PFSK-1 (cell line): Measurements from ENCODE around the gene DAPP1.

Experiments used
- FOXP2 ChIP-seq: optimal IDR thresholded peaks from 2 replicates; pipeline ENCODE3; 2011; ENCODE audit warnings: borderline replicate concordance, control low read depth, inconsistent platforms; ENCODE audit not compliant: insufficient read depth; ENCODE audit errors: extremely low read length, extremely low read depth
- POLR2AphosphoS5 ChIP-seq: IDR thresholded peaks from 2 replicates; pipeline ENCODE4 v1.6.1; 2012; ENCODE audit warnings: low read depth, mild to moderate bottlenecking, control low read depth, low read length, moderate library complexity
- SIN3A ChIP-seq: IDR thresholded peaks from 2 replicates; pipeline ENCODE4 v1.6.1; 2012; ENCODE audit warnings: mild to moderate bottlenecking, low read length, moderate library complexity, borderline replicate concordance; ENCODE audit not compliant: insufficient read depth
- TAF1 ChIP-seq: IDR thresholded peaks from 2 replicates; pipeline ENCODE4 v1.6.1; 2012; ENCODE audit warnings: low read length, control low read depth, borderline replicate concordance; ENCODE audit not compliant: insufficient read depth
- TF ChIP-seq, protein P1 (sequence below), 2 experiments: IDR thresholded peaks; 2 replicates each; pipeline versions ENCODE4 v1.6.1 to v1.8.0; 2011 to 2012; ENCODE audit warnings: low read depth in 2 of 2, low read length in 2 of 2, control low read depth in 1 of 2, inconsistent platforms in 1 of 2, mild to moderate bottlenecking in 1 of 2, moderate library complexity in 1 of 2; ENCODE audit not compliant: insufficient read depth in 1 of 2

DNA sequence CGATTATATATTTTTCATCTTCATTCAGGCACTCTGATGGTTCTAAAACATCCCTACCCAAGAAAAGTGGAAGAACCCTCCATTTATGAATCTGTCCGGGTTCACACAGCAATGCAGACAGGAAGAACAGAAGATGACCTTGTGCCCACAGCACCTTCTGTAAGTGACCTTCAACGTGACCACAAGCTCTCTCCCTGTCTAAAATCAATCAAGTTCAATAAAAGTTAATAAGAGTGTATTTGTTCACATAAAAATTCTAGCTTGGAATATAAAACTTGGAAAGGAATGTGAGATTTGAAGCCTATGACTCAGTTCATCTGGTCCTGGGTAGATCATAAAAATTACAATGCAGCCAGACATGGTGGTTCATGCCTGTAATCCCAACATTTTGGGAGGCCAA is 36.6 kb downstream of the DAPP1 start:
- TF ChIP-seq, protein P1, sequence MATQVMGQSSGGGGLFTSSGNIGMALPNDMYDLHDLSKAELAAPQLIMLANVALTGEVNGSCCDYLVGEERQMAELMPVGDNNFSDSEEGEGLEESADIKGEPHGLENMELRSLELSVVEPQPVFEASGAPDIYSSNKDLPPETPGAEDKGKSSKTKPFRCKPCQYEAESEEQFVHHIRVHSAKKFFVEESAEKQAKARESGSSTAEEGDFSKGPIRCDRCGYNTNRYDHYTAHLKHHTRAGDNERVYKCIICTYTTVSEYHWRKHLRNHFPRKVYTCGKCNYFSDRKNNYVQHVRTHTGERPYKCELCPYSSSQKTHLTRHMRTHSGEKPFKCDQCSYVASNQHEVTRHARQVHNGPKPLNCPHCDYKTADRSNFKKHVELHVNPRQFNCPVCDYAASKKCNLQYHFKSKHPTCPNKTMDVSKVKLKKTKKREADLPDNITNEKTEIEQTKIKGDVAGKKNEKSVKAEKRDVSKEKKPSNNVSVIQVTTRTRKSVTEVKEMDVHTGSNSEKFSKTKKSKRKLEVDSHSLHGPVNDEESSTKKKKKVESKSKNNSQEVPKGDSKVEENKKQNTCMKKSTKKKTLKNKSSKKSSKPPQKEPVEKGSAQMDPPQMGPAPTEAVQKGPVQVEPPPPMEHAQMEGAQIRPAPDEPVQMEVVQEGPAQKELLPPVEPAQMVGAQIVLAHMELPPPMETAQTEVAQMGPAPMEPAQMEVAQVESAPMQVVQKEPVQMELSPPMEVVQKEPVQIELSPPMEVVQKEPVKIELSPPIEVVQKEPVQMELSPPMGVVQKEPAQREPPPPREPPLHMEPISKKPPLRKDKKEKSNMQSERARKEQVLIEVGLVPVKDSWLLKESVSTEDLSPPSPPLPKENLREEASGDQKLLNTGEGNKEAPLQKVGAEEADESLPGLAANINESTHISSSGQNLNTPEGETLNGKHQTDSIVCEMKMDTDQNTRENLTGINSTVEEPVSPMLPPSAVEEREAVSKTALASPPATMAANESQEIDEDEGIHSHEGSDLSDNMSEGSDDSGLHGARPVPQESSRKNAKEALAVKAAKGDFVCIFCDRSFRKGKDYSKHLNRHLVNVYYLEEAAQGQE (IDR thresholded peaks at IDR 0.05; ENCODE audit: insufficient read depth in 1 of 2, low read depth in 2 of 2, low read length in 2 of 2) = no peak
- TF ChIP-seq POLR2AphosphoS5 (no peak), TAF1 (no peak), SIN3A (no peak), FOXP2 (no peak)
